Endothelial cell of umbilical vein (primary cell): Measurements from ENCODE around the gene WNT16. TPM values are rescaled to one million over a fixed set of nuclear protein-coding genes. Genes with fewer than 3 reads are reported as not detected.
A peak's percentile ranks its signal among the peaks of the same experiment; 100 is the strongest.

ENCODE experiments used
- BruUV-seq: library from RNA; stranded (reverse); fragments of 400-500 nt; replicated peaks from 2 replicates; lab custom pipeline; 2021; lab: Mats Ljungman, UMichigan
- CTCF ChIA-PET: fragments of 300-600, 350-600 bp; sonication (Branson Sonifier 250); formaldehyde crosslinking; loops from one replicate; lab custom pipeline; 2021; ENCODE audit warnings: antibody characterized with exemption, inconsistent platforms; lab: Charles Lee
- POLR2A ChIA-PET: fragments of 300-600, 350-600 bp; sonication (Branson Sonifier 250); formaldehyde crosslinking; loops from one replicate; lab custom pipeline; 2021; ENCODE audit warnings: antibody characterized with exemption, inconsistent platforms; lab: Charles Lee
- DNase-seq: peaks from one replicate; pipeline ENCODE4 v3.0.0-alpha.2; 2011; ENCODE audit warnings: low read depth, low spot score
- FAIRE-seq: peaks from 2 replicates; lab custom pipeline; 2011; peaks lifted over from hg19 to GRCh38; lab: Jason Lieb, UNC
- H2AFZ ChIP-seq: 2 replicates; pipeline ENCODE4 v1.6.0; 2012; ENCODE audit warnings: low read depth, low read length, control low read depth, inconsistent platforms
- H3K27ac ChIP-seq: 2 replicates; pipeline ENCODE4 v1.5.1; 2011; ENCODE audit warnings: low read depth, mild to moderate bottlenecking, control low read depth, low read length, moderate library complexity; ENCODE audit not compliant: insufficient read depth
- H3K27me3 ChIP-seq, 2 experiments: 2 replicates each; pipeline versions ENCODE4 v1.6.0 to v1.6.1; 2011; ENCODE audit warnings: low read length in 2 of 2, mixed read lengths in 1 of 2; ENCODE audit not compliant: control insufficient read depth in 2 of 2, insufficient read depth in 2 of 2
- H3K36me3 ChIP-seq, 2 experiments: 2 replicates in 1 of 2; 3 replicates in 1 of 2; pipeline ENCODE4 v1.5.1; 2011; ENCODE audit warnings: low read length in 2 of 2, mild to moderate bottlenecking in 1 of 2, moderate library complexity in 1 of 2; ENCODE audit not compliant: control insufficient read depth in 2 of 2, insufficient read depth in 2 of 2; ENCODE audit errors: extremely low read depth in 1 of 2
- H3K4me1 ChIP-seq: 3 replicates; pipeline ENCODE4 v1.5.1; 2011; ENCODE audit warnings: mild to moderate bottlenecking, low read length; ENCODE audit not compliant: control insufficient read depth, insufficient read depth; ENCODE audit errors: extremely low read depth
- H3K4me2 ChIP-seq: 2 replicates; pipeline ENCODE4 v1.6.1; 2011; ENCODE audit warnings: low read length, control low read depth, mixed read lengths; ENCODE audit not compliant: insufficient read depth
- H3K4me3 ChIP-seq, 3 experiments: fragments of 200-600 bp in 1 of 3; sonication (generic), shearing (Covaris generic) in 1 of 3; replicated peaks in 1 of 3; 2 replicates each; pipeline ENCODE4 v1.5.1; 2011 to 2016; ENCODE audit warnings: control low read depth in 3 of 3, low read length in 3 of 3, mild to moderate bottlenecking in 2 of 3, inconsistent platforms in 1 of 3, low read depth in 1 of 3, moderate library complexity in 1 of 3; ENCODE audit not compliant: insufficient read depth in 1 of 3
- H3K79me2 ChIP-seq: 2 replicates; pipeline ENCODE4 v1.6.0; 2012; ENCODE audit warnings: low read length, inconsistent platforms; ENCODE audit not compliant: control insufficient read depth, insufficient read depth
- H3K9ac ChIP-seq: replicated peaks from 2 replicates; pipeline ENCODE3; 2011; ENCODE audit warnings: low read length, control low read depth; ENCODE audit not compliant: insufficient read depth; ENCODE audit errors: extremely low read depth
- H3K9me1 ChIP-seq: replicated peaks from 3 replicates; pipeline ENCODE4 v1.6.0; 2011; ENCODE audit warnings: mild to moderate bottlenecking, low read length; ENCODE audit not compliant: control insufficient read depth, insufficient read depth; ENCODE audit errors: extremely low read depth
- H3K9me3 ChIP-seq: replicated peaks from 2 replicates; pipeline ENCODE4 v1.5.1; 2012; ENCODE audit warnings: low read length, inconsistent platforms; ENCODE audit not compliant: control insufficient read depth, insufficient read depth
- H4K20me1 ChIP-seq: replicated peaks from 2 replicates; pipeline ENCODE3; 2011; ENCODE audit warnings: mild to moderate bottlenecking, low read length; ENCODE audit not compliant: control insufficient read depth, insufficient read depth; ENCODE audit errors: extremely low read depth
- CTCF ChIP-seq, 2 donors: IDR thresholded peaks; 1 replicate in 1 of 2; 2 replicates in 1 of 2; pipeline ENCODE4 v1.5.1; 2011; ENCODE audit warnings: low read length in 2 of 2, mild to moderate bottlenecking in 2 of 2, moderate library complexity in 2 of 2, control low read depth in 1 of 2, inconsistent platforms in 1 of 2, low read depth in 1 of 2; ENCODE audit not compliant: insufficient read depth in 1 of 2; ENCODE audit errors: extremely low read depth in 1 of 2
- EZH2 ChIP-seq: IDR thresholded peaks from 2 replicates; pipeline ENCODE4 v1.6.1; 2012; ENCODE audit warnings: borderline replicate concordance, low read depth, mild to moderate bottlenecking, moderate library complexity, low read length, inconsistent platforms; ENCODE audit not compliant: severe bottlenecking
- FOS ChIP-seq: IDR thresholded peaks from 2 replicates; pipeline ENCODE4 v1.6.1; 2011; ENCODE audit warnings: mild to moderate bottlenecking, low read length, moderate library complexity, borderline replicate concordance; ENCODE audit not compliant: insufficient read depth
- GATA2 ChIP-seq: IDR thresholded peaks from 2 replicates; pipeline ENCODE4 v1.7.0; 2011; ENCODE audit warnings: low read depth, mild to moderate bottlenecking, moderate library complexity, mixed read lengths, low read length; ENCODE audit not compliant: insufficient read length, insufficient read depth
- JUN ChIP-seq: IDR thresholded peaks from 2 replicates; pipeline ENCODE4 v1.6.1; 2011; ENCODE audit warnings: borderline replicate concordance, low read depth; ENCODE audit not compliant: insufficient read length, insufficient read depth
- MAX ChIP-seq: IDR thresholded peaks from 2 replicates; pipeline ENCODE4 v1.6.1; 2011; ENCODE audit not compliant: insufficient read depth, insufficient read length
- MYC ChIP-seq: IDR thresholded peaks from one replicate; pipeline ENCODE4 v1.6.1; 2011; ENCODE audit warnings: mild to moderate bottlenecking, low read depth, low read length
- POLR2A ChIP-seq: IDR thresholded peaks from 2 replicates; pipeline ENCODE4 v1.6.1; 2012; ENCODE audit warnings: low read depth, mild to moderate bottlenecking, control low read depth, low read length
- POLR2AphosphoS5 ChIP-seq: IDR thresholded peaks from 2 replicates; pipeline ENCODE4 v1.6.1; 2012; ENCODE audit warnings: low read depth, mild to moderate bottlenecking, control low read depth, low read length, moderate library complexity; ENCODE audit not compliant: insufficient read depth
- dilution Hi-C: fragments of 300-500 bp; cut with MboI; formaldehyde crosslinking; loops from one replicate; pipeline ENCODE4 v1.15.0; 2019; ENCODE audit warnings: low sequenced_read_pairs; ENCODE audit not compliant: extremely low pct_ligation_motif_present
- intact Hi-C: fragments of 100-400 bp; cut with micrococcal nuclease; formaldehyde crosslinking; loops from one replicate; pipeline ENCODE4 v1.10.0; 2022
- polyA plus RNA-seq, 4 experiments: library from polyadenylated mRNA; depleted of rRNA in 3 of 4; stranded (reverse) in 3 of 4; unstranded in 1 of 4; fragments of >200 nt; gene quantifications; 2 replicates each; pipeline versions ENCODE4 v1.2.1 to v1.2.3, GENCODE V29; 2011 to 2012; ENCODE audit warnings: missing spikeins in 1 of 4
- total RNA-seq: library from RNA; stranded (reverse); gene quantifications from 2 replicates; pipeline ENCODE4 v1.2.3, GENCODE V29; 2021

The WNT16 gene
- total and polyA plus RNA-seq, 2 donors (not counting 3 experiments of a cell fraction or from before 2014, with no cell fraction given) = not detected

GRCh38 chr7:121385800-121386179, 57.0 kb downstream of the WNT16 start:
- H3K9ac ChIP-seq = no peak overlapping the region
- dilution Hi-C loops = no loop called here
- DNase-seq = peak; percentile 71

GRCh38 chr7:121388950-121389349, 60.1 kb downstream of the WNT16 start:
- Histone ChIP-seq H4K20me1 (peaks cover 8% of the 10 kb centered on the region), H3K4me1 (peaks cover 19% of the 10 kb centered on the region), H3K4me3 (no peak overlapping the region), H3K9ac (no peak overlapping the region), H3K36me3 (no peaks in the 10 kb centered on the region), H3K4me2 (no peak overlapping the region), H3K9me1 (no peaks in the 10 kb centered on the region), H3K9me3 (no peaks in the 10 kb centered on the region), H3K79me2 (peaks cover 99% of the 10 kb centered on the region), H3K27me3 (no peaks in the 10 kb centered on the region), H2AFZ (no peak overlapping the region), H3K27ac (no peak overlapping the region)
- no peak for DNase-seq
- ChIA-PET POLR2A (no interaction called here), CTCF (interaction anchor here (0.7 to 2.7 kb wide), 4 partner anchors 9 to 49 kb away, joined by 3 to 9 read pairs (median 3); no protein-coding TSS in a partner anchor)
- no TSS peak for BruUV-seq
- no peak for FAIRE-seq
- TF ChIP-seq GATA2 (no peak), FOS (no peak), EZH2 (no peak), MAX (no peak), MYC (no peak), POLR2AphosphoS5 (no peak), POLR2A (no peak), JUN (no peak), CTCF (IDR thresholded peaks at IDR 0.05; ENCODE audit: extremely low read depth in 1 of 2, insufficient read depth in 1 of 2, low read depth in 1 of 2, low read length in 2 of 2) (no peak)
- intact Hi-C loops (no loop called here), dilution Hi-C loops (no loop called here)

More at GRCh38 chr7:121385800-121386179, 57.0 kb downstream of the WNT16 start:
- CTCF ChIA-PET = interaction anchor here (0.6 to 2.9 kb wide), 6 partner anchors 11 to 609 kb away, joined by 3 to 14 read pairs (median 4); partner anchors contain the start of gene FAM3C
- Histone ChIP-seq H3K27me3 (no peaks in the 10 kb centered on the region), H3K79me2 (peaks cover 87% of the 10 kb centered on the region), H3K27ac (no peak overlapping the region), H4K20me1 (peaks cover 3% of the 10 kb centered on the region), H3K4me3 (no peak overlapping the region), H3K9me3 (no peaks in the 10 kb centered on the region), H3K4me1 (peaks cover 23% of the 10 kb centered on the region), H3K36me3 (no peaks in the 10 kb centered on the region), H2AFZ (no peak overlapping the region), H3K9me1 (no peaks in the 10 kb centered on the region), H3K4me2 (no peak overlapping the region)
- POLR2A ChIA-PET = interaction anchor here (0.6 to 1.7 kb wide), 2 partner anchors 10 to 1580 kb away, joined by 3 to 9 read pairs; partner anchors contain the start of gene FAM3C
- no peak for TF ChIP-seq POLR2AphosphoS5
- FAIRE-seq = no peak
- intact Hi-C loops = loop anchor here (1.0 kb wide), 1 partner anchor 10 kb away; no protein-coding TSS in a partner anchor
- no TSS peak for BruUV-seq
